Neutrophil (primary cell): Measurements from ENCODE around the gene RIPK4.

ENCODE experiments used
- H3K27ac ChIP-seq: fragments of 200-600 bp; sonication (generic); 2 replicates; pipeline ENCODE4 v1.5.1; 2016; ENCODE audit warnings: mild to moderate bottlenecking, moderate library complexity
- H3K27me3 ChIP-seq: fragments of 200-600 bp; sonication (generic); 2 replicates; pipeline ENCODE4 v1.6.0; 2016; ENCODE audit warnings: mild to moderate bottlenecking
- H3K36me3 ChIP-seq: fragments of 200-600 bp; sonication (generic); 2 replicates; pipeline ENCODE4 v1.5.1; 2017
- H3K4me1 ChIP-seq, 2 experiments: fragments of 200-600 bp in 1 of 2; sonication (generic) in 1 of 2; 1 replicate in 1 of 2; 2 replicates in 1 of 2; pipeline versions ENCODE4 v1.5.1 to v1.6.1; 2013 to 2016; ENCODE audit warnings: low read depth in 1 of 2, low read length in 1 of 2, mild to moderate bottlenecking in 1 of 2, moderate library complexity in 1 of 2; ENCODE audit not compliant: control insufficient read depth in 1 of 2, insufficient read depth in 1 of 2
- H3K4me3 ChIP-seq, 2 experiments: fragments of 200-600 bp in 1 of 2; sonication (generic) in 1 of 2; 1 replicate in 1 of 2; 2 replicates in 1 of 2; pipeline ENCODE4 v1.5.1; 2013 to 2016; ENCODE audit warnings: low read depth in 1 of 2, low read length in 1 of 2, mild to moderate bottlenecking in 1 of 2, moderate library complexity in 1 of 2
- H3K9me3 ChIP-seq: fragments of 200-600 bp; sonication (generic); 2 replicates; pipeline ENCODE4 v1.5.1; 2016
- CTCF ChIP-seq: fragments of 200-600 bp; sonication (generic); IDR thresholded peaks from 2 replicates; pipeline ENCODE4 v1.5.1; 2016; ENCODE audit warnings: antibody characterized with exemption

RIPK4 gene

GRCh38 chr21:41737651-41738324 is 29.1 kb downstream of the RIPK4 start:
- Histone ChIP-seq H3K36me3 (peaks cover 5% of the 10 kb centered on the region), H3K9me3 (no peaks in the 10 kb centered on the region), H3K27me3 (peaks cover 4% of the 10 kb centered on the region)

GRCh38 chr21:41736423-41736822 is 30.4 kb downstream of the RIPK4 start:
- H3K36me3 ChIP-seq: peaks cover 5% of the 10 kb centered on the region
- H3K27me3 ChIP-seq: peaks cover under 1% of the 10 kb centered on the region
- no peak overlapping the region for H3K27ac ChIP-seq
- H3K4me1 ChIP-seq: peaks cover 14 to 35% of the 10 kb centered on the region in 2 experiments
- TF ChIP-seq CTCF: no peak
- H3K4me3 ChIP-seq: no peak overlapping the region
- no peaks in the 10 kb centered on the region for H3K9me3 ChIP-seq

More at GRCh38 chr21:41737651-41738324, 29.1 kb downstream of the RIPK4 start:
- Histone ChIP-seq H3K4me3 (no peak overlapping the region), H3K27ac (no peak overlapping the region), H3K4me1 (peaks cover 14 to 30% of the 10 kb centered on the region in 2 experiments)
- TF ChIP-seq CTCF: no peak

GRCh38 chr21:41733951-41734689 is 32.7 kb downstream of the RIPK4 start:
- Histone ChIP-seq H3K4me1 (peaks cover 14 to 45% of the 10 kb centered on the region in 2 experiments), H3K27me3 (peaks cover 23% of the 10 kb centered on the region), H3K27ac (peak overlapping the region; percentile 57), H3K9me3 (no peaks in the 10 kb centered on the region), H3K36me3 (no peaks in the 10 kb centered on the region), H3K4me3 (peak overlapping the region in 1 of 2 experiments; percentile 13)
- TF ChIP-seq CTCF: no peak

GRCh38 chr21:41731081-41731480 is 35.8 kb downstream of the RIPK4 start:
- Histone ChIP-seq H3K9me3 (no peaks in the 10 kb centered on the region), H3K36me3 (no peaks in the 10 kb centered on the region), H3K4me3 (no peak overlapping the region), H3K27ac (no peak overlapping the region), H3K4me1 (peaks cover 14 to 58% of the 10 kb centered on the region in 2 experiments), H3K27me3 (peaks cover 52% of the 10 kb centered on the region)
- no peak for TF ChIP-seq CTCF

- no peak for TF ChIP-seq CTCF
- no peak overlapping the region for H3K4me3 ChIP-seq
- peaks cover 59% of the 10 kb centered on the region for H3K27me3 ChIP-seq
- H3K4me1 ChIP-seq: peaks cover 14 to 60% of the 10 kb centered on the region in 2 experiments
- H3K9me3 ChIP-seq: no peaks in the 10 kb centered on the region
- H3K27ac ChIP-seq: no peak overlapping the region
- no peaks in the 10 kb centered on the region for H3K36me3 ChIP-seq
These were observed 36.5 kb downstream of the RIPK4 start for GRCh38 chr21:41730367-41730765.
